Vagina (tissue), 2 donors: ENCODE measurements around the gene ADK.

Experiments used
- POLR2A ChIP-seq, 2 donors: fragments of 450-650 bp; IDR thresholded peaks; one replicate each; pipeline ENCODE4 v1.6.1; 2017; ENCODE audit warnings: antibody characterized with exemption in 2 of 2, mild to moderate bottlenecking in 2 of 2, moderate library complexity in 2 of 2
- POLR2AphosphoS5 ChIP-seq, 2 donors: sonication (generic); formaldehyde crosslinking; IDR thresholded peaks; one replicate each; pipeline ENCODE4 v1.9.0; 2017; ENCODE audit warnings: antibody characterized with exemption in 2 of 2, mild to moderate bottlenecking in 2 of 2, low read depth in 1 of 2; ENCODE audit not compliant: insufficient read depth in 1 of 2

DNA sequence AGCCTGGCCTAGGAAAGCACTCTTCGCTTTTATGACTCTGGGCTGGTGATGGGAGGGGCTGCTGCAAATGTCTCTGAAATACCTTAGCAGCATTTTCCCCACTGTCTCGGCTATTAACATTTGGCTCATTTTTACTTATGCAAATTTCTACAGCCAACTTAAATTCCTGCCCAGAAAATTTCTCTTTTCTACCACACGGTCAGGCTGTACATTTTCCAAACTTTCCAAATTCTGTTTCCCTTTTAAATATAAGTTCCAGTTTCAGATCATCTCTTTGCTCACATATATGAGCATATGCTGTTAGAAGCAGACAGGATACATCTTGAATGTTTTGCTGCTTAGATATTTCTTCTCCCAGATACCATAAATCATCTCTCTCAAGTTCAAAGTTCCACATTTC is 332.3 kb downstream of the ADK start:
- TF ChIP-seq POLR2AphosphoS5 (IDR thresholded peaks at IDR 0.05; ENCODE audit: insufficient read depth in 1 of 2, low read depth in 1 of 2) (no peak), POLR2A (IDR thresholded peaks at IDR 0.05) (no peak)
